Spinal cord (tissue), 10 donors: ENCODE results near the gene SLX4IP. TPM values are rescaled to one million over a fixed set of nuclear protein-coding genes. Genes with fewer than 3 reads are reported as not detected.

Experiments used
- DNase-seq, 6 donors: peaks; one replicate each; pipeline versions ENCODE4 v3.0.0 to v3.0.0-alpha.2; 2013 to 2015; ENCODE audit warnings: low spot score in 6 of 6, low read depth in 4 of 6
- H3K27ac ChIP-seq: one replicate; pipeline ENCODE4 v1.5.1; 2013; ENCODE audit warnings: low read depth, low read length, control low read depth
- H3K27me3 ChIP-seq: one replicate; pipeline ENCODE4 v1.6.1; 2013; ENCODE audit warnings: low read length; ENCODE audit not compliant: control insufficient read depth, insufficient read depth
- H3K36me3 ChIP-seq: one replicate; pipeline ENCODE4 v1.6.1; 2013; ENCODE audit warnings: low read length; ENCODE audit not compliant: control insufficient read depth, insufficient read depth
- H3K4me1 ChIP-seq: one replicate; pipeline ENCODE4 v1.6.1; 2013; ENCODE audit warnings: low read length; ENCODE audit not compliant: control insufficient read depth, insufficient read depth
- H3K4me3 ChIP-seq: one replicate; pipeline ENCODE4 v1.5.1; 2013; ENCODE audit warnings: low read depth, low read length, control low read depth
- H3K9me3 ChIP-seq: one replicate; pipeline ENCODE4 v1.6.1; 2013; ENCODE audit warnings: low read length; ENCODE audit not compliant: control insufficient read depth, insufficient read depth
- WGBS: methylation state at CpG from one replicate; pipeline ENCODE4 v1.1.5; 2013; ENCODE audit warnings: missing lambda C conversion rate; ENCODE audit not compliant: insufficient coverage; 5-methylcytosine and 5-hydroxymethylcytosine counted together
- polyA plus RNA-seq, 2 donors: library from polyadenylated mRNA; unstranded; fragments of 120-200 nt; gene quantifications; one replicate each; pipeline ENCODE4 v1.2.1, GENCODE V29; 2013; ENCODE audit not compliant: insufficient read length in 2 of 2
- total RNA-seq, 2 donors: library from RNA; depleted of rRNA in 1 of 2; stranded (reverse); fragments of 120-200 nt in 1 of 2; fragments of >200 nt in 1 of 2; gene quantifications; one replicate each; pipeline versions ENCODE4 v1.2.3 to v1.2.4, GENCODE V29; 2013 to 2014
- donor health status: healthy.

Gene SLX4IP
- total and polyA plus RNA-seq, 4 donors: 7.9 to 10.5 (median 9.7) TPM

GRCh38 chr20:10655720-10656669 is 220.9 kb downstream of the SLX4IP start:
- WGBS: 66% methylated on average over 7 of the region's 15 CpGs
- Histone ChIP-seq H3K4me3 (no peak overlapping the region), H3K4me1 (peaks cover 26% of the 10 kb centered on the region), H3K9me3 (no peaks in the 10 kb centered on the region), H3K36me3 (peaks cover 23% of the 10 kb centered on the region), H3K27me3 (no peaks in the 10 kb centered on the region), H3K27ac (no peak overlapping the region)
- DNase-seq: peak in 1 of 6 donors; percentile 28

GRCh38 chr20:10657453-10657852 is 222.3 kb downstream of the SLX4IP start:
- H3K27me3 ChIP-seq: no peaks in the 10 kb centered on the region
- no peak overlapping the region for H3K4me3 ChIP-seq
- peak in 1 of 6 donors; percentile 74 for DNase-seq
- H3K4me1 ChIP-seq: peaks cover 15% of the 10 kb centered on the region
- H3K36me3 ChIP-seq: peaks cover 19% of the 10 kb centered on the region
- no CpG with 5 or more reads among the region's 1 CpG for WGBS
- H3K27ac ChIP-seq: no peak overlapping the region
- H3K9me3 ChIP-seq: no peaks in the 10 kb centered on the region

- H3K27me3 ChIP-seq: no peaks in the 10 kb centered on the region
- no peak overlapping the region for H3K4me3 ChIP-seq
- peaks cover 9% of the 10 kb centered on the region for H3K4me1 ChIP-seq
- no peak overlapping the region for H3K27ac ChIP-seq
- WGBS: 72% methylated on average over 4 of the region's 13 CpGs
- peaks cover 27% of the 10 kb centered on the region for H3K36me3 ChIP-seq
- no peaks in the 10 kb centered on the region for H3K9me3 ChIP-seq
- DNase-seq: no peak
These were observed 223.1 kb downstream of the SLX4IP start for GRCh38 chr20:10658051-10658823.

GRCh38 chr20:10658876-10659632 is 223.9 kb downstream of the SLX4IP start:
- DNase-seq: no peak
- 80% methylated on average over 1 of the region's 5 CpGs for WGBS
- Histone ChIP-seq H3K27ac (no peak overlapping the region), H3K4me3 (no peak overlapping the region), H3K36me3 (peaks cover 28% of the 10 kb centered on the region), H3K4me1 (peaks cover 6% of the 10 kb centered on the region), H3K9me3 (no peaks in the 10 kb centered on the region), H3K27me3 (no peaks in the 10 kb centered on the region)

GRCh38 chr20:10659651-10660601 is 224.8 kb downstream of the SLX4IP start:
- H3K27me3 ChIP-seq: no peaks in the 10 kb centered on the region
- no peak overlapping the region for H3K4me3 ChIP-seq
- H3K36me3 ChIP-seq: peaks cover 28% of the 10 kb centered on the region
- no peak overlapping the region for H3K27ac ChIP-seq
- no peaks in the 10 kb centered on the region for H3K9me3 ChIP-seq
- no peak for DNase-seq
- 74% methylated on average over 10 of the region's 12 CpGs for WGBS
- H3K4me1 ChIP-seq: peaks cover 6% of the 10 kb centered on the region

GRCh38 chr20:10660661-10661060 is 225.6 kb downstream of the SLX4IP start:
- H3K4me1 ChIP-seq: peaks cover 7% of the 10 kb centered on the region
- H3K9me3 ChIP-seq: no peaks in the 10 kb centered on the region
- no peak for DNase-seq
- H3K27ac ChIP-seq: no peak overlapping the region
- 86% methylated on average over 8 of the region's 11 CpGs for WGBS
- peaks cover 28% of the 10 kb centered on the region for H3K36me3 ChIP-seq
- no peaks in the 10 kb centered on the region for H3K27me3 ChIP-seq
- no peak overlapping the region for H3K4me3 ChIP-seq

GRCh38 chr20:10661261-10661660 is 226.2 kb downstream of the SLX4IP start:
- DNase-seq: no peak
- H3K4me1 ChIP-seq: peaks cover 10% of the 10 kb centered on the region
- H3K36me3 ChIP-seq: peaks cover 28% of the 10 kb centered on the region
- no peaks in the 10 kb centered on the region for H3K9me3 ChIP-seq
- H3K27ac ChIP-seq: no peak overlapping the region
- 81% methylated on average over 4 of the region's 4 CpGs for WGBS
- no peak overlapping the region for H3K4me3 ChIP-seq
- H3K27me3 ChIP-seq: no peaks in the 10 kb centered on the region

GRCh38 chr20:10662151-10662550 is 227.0 kb downstream of the SLX4IP start:
- no peaks in the 10 kb centered on the region for H3K9me3 ChIP-seq
- DNase-seq: no peak
- 83% methylated on average over 2 of the region's 5 CpGs for WGBS
- peaks cover 33% of the 10 kb centered on the region for H3K36me3 ChIP-seq
- no peak overlapping the region for H3K27ac ChIP-seq
- no peaks in the 10 kb centered on the region for H3K27me3 ChIP-seq
- H3K4me1 ChIP-seq: peaks cover 19% of the 10 kb centered on the region
- H3K4me3 ChIP-seq: no peak overlapping the region
